HAP-1 (cell line): ENCODE measurements around the gene AGAP4.
"Not testable (repeated sequence)": the region's sequence is repeated elsewhere in the genome, so short reads cannot be mapped to it uniquely, and the experiment has no call there.

Experiments
- DNase-seq, 2 experiments: peaks; one replicate each; pipeline ENCODE4 v3.0.0-alpha.2; 2016 to 2020; ENCODE audit warnings: low spot score in 2 of 2
- H3K27me3 ChIP-seq: fragments of 250-450 bp; sonication (Bioruptor Pico); 2 replicates; pipeline ENCODE4 v1.5.1; 2020; ENCODE audit warnings: low read depth, mild to moderate bottlenecking, moderate library complexity
- H3K36me3 ChIP-seq: fragments of 250-450 bp; sonication (Bioruptor Pico); replicated peaks from 2 replicates; pipeline ENCODE4 v1.5.1; 2020; ENCODE audit warnings: mild to moderate bottlenecking
- H3K4me1 ChIP-seq: fragments of 250-450 bp; sonication (Bioruptor Pico); 2 replicates; pipeline ENCODE4 v1.5.1; 2020; ENCODE audit warnings: mild to moderate bottlenecking
- H3K4me3 ChIP-seq: fragments of 250-450 bp; sonication (Bioruptor Pico); 2 replicates; pipeline ENCODE4 v1.5.1; 2020; ENCODE audit warnings: mild to moderate bottlenecking, moderate library complexity
- H3K9me3 ChIP-seq: fragments of 250-450 bp; sonication (Bioruptor Pico); 2 replicates; pipeline ENCODE4 v1.5.1; 2020; ENCODE audit warnings: mild to moderate bottlenecking, moderate library complexity
- in situ Hi-C: fragments of 300-500 bp; cut with MboI; formaldehyde crosslinking; loops from 3 replicates; pipeline ENCODE4 v1.14.3; 2020; ENCODE audit warnings: low sequenced_read_pairs, inconsistent platforms, mixed read lengths

AGAP4 gene

DNA sequence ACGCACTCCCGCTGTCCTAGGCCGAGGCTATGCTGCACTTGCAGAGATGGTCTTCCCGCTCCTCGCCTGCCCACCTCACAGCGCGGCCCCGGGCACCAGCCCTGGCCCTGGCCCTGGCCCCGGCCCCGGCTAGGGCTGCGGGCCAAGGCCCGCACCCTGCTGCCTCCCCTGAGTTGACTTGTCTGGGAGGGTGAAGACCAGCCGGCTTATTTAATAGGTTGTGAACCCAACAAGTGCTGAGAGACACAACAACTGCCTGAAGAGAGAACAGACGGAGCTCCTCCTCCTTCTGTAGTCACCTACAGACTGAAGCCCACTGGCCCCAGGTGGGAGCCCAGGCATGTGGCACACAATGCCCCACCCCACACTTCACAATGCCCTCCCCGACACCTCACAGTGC is at the start of gene AGAP4:
Gene AGAP4 (minus strand): TSS at position 101 of the 400 bp plus-strand sequence. CDS start 153 bp downstream, outside the sequence.
- in situ Hi-C loops, H3K9me3 ChIP-seq, H3K4me1 ChIP-seq, H3K36me3 ChIP-seq, H3K4me3 ChIP-seq, DNase-seq, H3K27me3 ChIP-seq: not testable (repeated sequence)

- H3K4me1 ChIP-seq, in situ Hi-C loops, H3K4me3 ChIP-seq, H3K27me3 ChIP-seq, H3K9me3 ChIP-seq, H3K36me3 ChIP-seq, DNase-seq: not testable (repeated sequence)
These were observed 43.4 kb upstream of the AGAP4 start for GRCh38 chr10:45890721-45891120.

DNA sequence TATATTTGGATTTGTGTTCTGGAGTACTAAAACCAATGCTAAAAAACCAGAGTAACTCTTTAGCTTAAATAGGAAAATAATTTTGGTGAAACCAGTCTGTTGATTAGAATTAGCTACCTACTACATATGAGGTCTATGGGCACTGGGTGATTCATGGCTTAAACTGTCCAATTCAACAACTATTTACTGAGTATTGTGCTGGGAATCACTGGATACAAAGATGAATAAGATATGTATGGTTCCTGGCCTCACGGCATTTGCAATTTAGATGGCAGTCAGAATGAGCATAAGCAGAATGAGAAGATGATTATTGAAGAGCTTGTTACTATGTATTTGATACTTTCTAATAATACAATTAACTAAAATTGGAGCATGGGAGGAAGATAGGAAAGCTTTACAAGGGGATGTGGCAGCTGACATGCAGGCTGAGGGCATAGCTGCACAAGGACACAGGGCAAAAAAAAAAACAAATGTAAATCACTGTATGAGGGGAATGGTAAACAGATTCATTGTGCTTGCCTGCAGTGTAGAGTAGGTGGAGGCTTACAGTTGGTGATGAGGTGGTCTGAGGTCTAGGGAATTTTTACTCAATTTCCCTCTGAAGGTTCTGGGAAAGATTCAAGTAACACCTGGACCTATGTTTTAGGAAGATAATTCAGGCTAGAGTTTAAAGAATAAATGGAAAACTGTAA is 42.4 kb upstream of the AGAP4 start:
- H3K36me3 ChIP-seq, in situ Hi-C loops, H3K4me3 ChIP-seq, H3K4me1 ChIP-seq, DNase-seq, H3K27me3 ChIP-seq, H3K9me3 ChIP-seq: not testable (repeated sequence)

DNA sequence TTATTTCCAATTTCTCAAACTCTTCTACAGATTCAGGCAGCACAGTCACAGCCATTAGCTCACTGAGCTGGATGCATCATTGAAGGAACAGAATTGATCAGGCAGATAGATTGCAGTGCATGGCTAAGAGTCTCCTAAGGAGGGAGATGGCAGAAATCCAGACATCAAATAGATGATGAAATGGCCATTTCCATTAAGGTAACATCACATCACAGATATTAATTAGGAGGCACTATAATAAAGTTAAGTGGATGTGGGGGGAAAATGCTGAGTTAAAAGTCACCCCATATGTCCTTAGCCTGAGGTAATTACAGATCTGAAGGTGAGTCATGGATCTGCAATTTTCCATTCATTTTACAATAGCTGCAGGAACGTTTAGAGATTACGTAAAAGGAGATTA is 35.6 kb upstream of the AGAP4 start:
- H3K4me3 ChIP-seq, H3K9me3 ChIP-seq, H3K36me3 ChIP-seq, H3K27me3 ChIP-seq, DNase-seq, in situ Hi-C loops, H3K4me1 ChIP-seq: not testable (repeated sequence)

- H3K9me3 ChIP-seq, DNase-seq, in situ Hi-C loops, H3K36me3 ChIP-seq, H3K4me1 ChIP-seq, H3K4me3 ChIP-seq, H3K27me3 ChIP-seq: not testable (repeated sequence)
These were observed 18.1 kb upstream of the AGAP4 start for GRCh38 chr10:45865404-45865803.

DNA sequence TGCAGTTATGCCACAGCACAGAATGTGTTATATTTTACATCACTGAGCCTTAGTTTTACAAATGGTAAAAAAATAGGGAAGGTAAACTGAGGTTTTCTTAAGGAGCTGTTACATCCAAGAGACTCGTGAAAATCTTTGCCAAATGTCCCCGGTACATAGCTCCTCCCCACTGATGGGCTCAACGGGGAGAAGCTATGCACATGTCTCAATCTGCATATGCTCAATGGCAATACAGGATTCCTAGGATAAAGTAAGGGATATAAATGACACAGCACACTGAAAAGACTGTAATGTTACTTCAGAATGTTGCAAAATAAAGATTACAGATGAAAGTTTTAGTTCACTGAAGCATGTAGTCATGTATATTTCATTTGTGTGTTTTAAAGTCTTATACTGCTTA is 17.0 kb upstream of the AGAP4 start:
- H3K36me3 ChIP-seq, DNase-seq, H3K27me3 ChIP-seq, in situ Hi-C loops, H3K4me1 ChIP-seq, H3K4me3 ChIP-seq, H3K9me3 ChIP-seq: not testable (repeated sequence)

DNA sequence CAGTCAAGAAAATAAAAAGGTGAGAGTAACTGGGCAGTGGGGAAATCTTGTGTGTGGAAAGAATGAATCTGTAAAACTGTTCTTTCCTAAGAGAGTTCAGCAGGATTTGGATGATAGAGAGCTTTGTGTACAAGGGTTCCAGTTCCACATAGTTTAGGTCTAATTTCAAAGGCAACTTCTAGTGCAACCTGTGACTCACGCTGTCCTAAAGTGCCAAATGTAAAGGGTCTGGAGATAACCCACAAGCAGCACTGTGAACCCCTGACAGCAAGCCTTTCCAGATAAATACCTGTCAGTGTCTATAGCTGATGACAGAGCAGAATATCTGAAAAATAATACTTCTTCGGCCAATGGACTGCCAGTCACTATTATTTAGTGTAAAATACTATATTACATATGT is 16.3 kb upstream of the AGAP4 start:
- H3K4me1 ChIP-seq, H3K36me3 ChIP-seq, H3K4me3 ChIP-seq, H3K27me3 ChIP-seq, DNase-seq, in situ Hi-C loops, H3K9me3 ChIP-seq: not testable (repeated sequence)

- in situ Hi-C loops, H3K27me3 ChIP-seq, DNase-seq, H3K4me1 ChIP-seq, H3K9me3 ChIP-seq, H3K36me3 ChIP-seq, H3K4me3 ChIP-seq: not testable (repeated sequence)
These were observed 10.6 kb upstream of the AGAP4 start for GRCh38 chr10:45857931-45858330.

DNA sequence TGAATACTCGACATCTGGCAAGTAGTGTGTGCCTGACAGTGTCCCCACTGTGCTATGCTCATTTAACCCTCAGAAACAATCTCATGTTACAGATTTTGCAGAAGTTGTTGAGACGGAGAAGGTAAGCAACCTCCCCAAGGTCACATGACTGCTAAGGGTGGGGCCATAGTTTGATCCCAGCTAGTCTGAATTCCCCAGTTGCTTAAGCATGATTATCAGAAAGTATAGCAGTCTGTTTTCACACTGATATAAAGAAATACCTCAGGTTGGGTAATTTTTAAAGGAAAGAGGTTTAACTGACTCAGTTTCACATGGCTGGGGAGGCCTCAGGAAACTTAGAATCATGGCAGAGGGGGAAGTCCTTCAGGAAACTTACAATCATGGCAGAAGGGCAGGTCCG is 1.2 kb upstream of the AGAP4 start:
- H3K27me3 ChIP-seq, DNase-seq, in situ Hi-C loops, H3K4me1 ChIP-seq, H3K4me3 ChIP-seq, H3K9me3 ChIP-seq, H3K36me3 ChIP-seq: not testable (repeated sequence)

- not testable (repeated sequence) for H3K9me3 ChIP-seq, DNase-seq, H3K4me3 ChIP-seq, H3K27me3 ChIP-seq, H3K4me1 ChIP-seq, H3K36me3 ChIP-seq
- in situ Hi-C loops, result loop anchor here (25.0 kb wide), 1 partner anchor 414 kb away; no protein-coding TSS in a partner anchor
These were observed 24.4 kb downstream of the AGAP4 start for GRCh38 chr10:45822918-45823317.

GRCh38 chr10:45820107-45820830 is 27.0 kb downstream of the AGAP4 start:
- not testable (repeated sequence) for H3K9me3 ChIP-seq, H3K36me3 ChIP-seq, H3K27me3 ChIP-seq, DNase-seq, H3K4me3 ChIP-seq, H3K4me1 ChIP-seq
- in situ Hi-C loops, result loop anchor here (25.0 kb wide), 1 partner anchor 417 kb away; no protein-coding TSS in a partner anchor

DNA sequence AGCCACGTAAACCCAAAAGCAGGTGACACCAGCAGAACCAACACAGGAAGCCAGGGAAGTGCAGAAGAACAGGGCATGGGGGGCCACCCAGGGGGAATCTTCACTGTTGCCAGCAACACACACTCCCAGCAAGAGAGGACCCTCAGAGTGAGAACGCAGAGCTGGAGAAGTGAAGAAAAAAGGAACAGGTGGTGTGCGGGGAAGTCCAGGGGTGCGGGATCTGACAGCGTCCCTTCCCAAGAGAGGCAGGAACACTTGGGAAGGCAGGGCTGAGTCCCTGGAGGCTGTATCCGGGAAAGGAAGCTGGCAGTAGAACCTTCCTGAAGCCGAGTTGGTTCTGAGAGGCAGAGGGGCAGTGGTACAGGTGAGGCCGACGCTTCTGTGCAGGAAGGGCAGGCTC is 27.7 kb downstream of the AGAP4 start:
- no peaks in the 10 kb centered on the region for H3K9me3 ChIP-seq
- H3K36me3 ChIP-seq, result no peaks in the 10 kb centered on the region
- no peak for DNase-seq
- H3K4me3 ChIP-seq, result no peak overlapping the region
- no peaks in the 10 kb centered on the region for H3K4me1 ChIP-seq
- in situ Hi-C loops, result loop anchor here (25.0 kb wide), 1 partner anchor 418 kb away; no protein-coding TSS in a partner anchor
- H3K27me3 ChIP-seq, result no peaks in the 10 kb centered on the region

DNA sequence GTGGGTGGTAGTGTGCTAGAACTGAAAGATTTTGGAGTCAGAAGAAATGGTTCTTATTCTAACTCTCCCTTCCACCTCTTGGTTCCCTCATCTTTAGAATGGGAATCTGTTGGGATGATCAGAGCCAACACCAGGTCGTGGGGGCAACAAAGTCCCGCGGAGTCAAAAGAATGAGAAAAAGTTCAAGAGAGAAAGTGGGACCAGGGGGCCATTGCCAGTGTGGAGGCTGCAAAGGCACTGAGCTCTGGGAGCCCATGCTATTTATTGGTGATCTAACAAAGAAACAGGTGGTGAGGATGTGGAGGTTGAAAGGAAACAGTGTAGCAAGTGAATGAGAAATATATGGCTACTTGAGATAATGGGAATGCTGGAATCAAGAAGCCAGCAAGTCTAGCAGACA is 29.4 kb downstream of the AGAP4 start:
- Histone ChIP-seq H3K27me3 (no peaks in the 10 kb centered on the region), H3K9me3 (no peaks in the 10 kb centered on the region), H3K4me1 (no peaks in the 10 kb centered on the region), H3K36me3 (no peaks in the 10 kb centered on the region), H3K4me3 (no peak overlapping the region)
- in situ Hi-C loops, result loop anchor here (25.0 kb wide), 1 partner anchor 419 kb away; no protein-coding TSS in a partner anchor
- no peak for DNase-seq

DNA sequence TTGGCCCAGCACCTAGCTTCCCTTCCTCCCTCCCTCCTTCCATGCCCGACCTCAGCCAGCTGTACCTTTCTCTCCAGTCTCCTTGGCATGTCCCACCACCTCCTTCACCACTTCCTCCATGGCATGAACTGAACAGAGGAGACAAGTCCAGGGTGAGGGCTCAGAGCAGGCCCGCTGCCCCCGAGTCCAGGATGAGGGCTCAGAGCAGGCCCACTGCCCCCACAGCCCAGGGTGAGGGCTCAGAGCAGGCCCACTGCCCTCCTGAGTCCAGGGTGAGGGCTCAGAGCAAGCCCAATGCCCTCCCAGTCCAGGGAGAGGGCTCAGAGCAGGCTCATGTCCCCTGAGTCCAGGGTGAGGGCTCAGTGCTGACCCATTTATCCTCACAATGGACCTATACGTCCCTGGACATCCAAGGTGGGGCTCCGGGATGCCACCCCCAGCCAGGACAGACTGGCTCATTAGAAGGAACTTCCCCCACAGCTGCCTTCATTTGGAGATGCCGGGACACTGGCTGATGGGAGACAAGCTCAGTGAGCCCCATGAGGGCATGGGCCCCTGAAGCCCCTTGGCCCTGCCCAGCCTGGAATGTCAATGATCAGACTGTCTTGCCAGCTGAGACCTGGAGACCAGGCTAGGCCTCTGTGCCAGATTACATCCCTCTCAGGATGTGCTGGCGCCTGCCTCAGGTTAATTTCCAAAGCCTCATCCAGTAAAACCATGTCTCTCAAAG is 30.0 kb downstream of the AGAP4 start:
- Histone ChIP-seq H3K27me3 (no peaks in the 10 kb centered on the region), H3K4me3 (no peak overlapping the region), H3K4me1 (no peaks in the 10 kb centered on the region), H3K36me3 (no peaks in the 10 kb centered on the region), H3K9me3 (no peaks in the 10 kb centered on the region)
- in situ Hi-C loops, result loop anchor here (25.0 kb wide), 1 partner anchor 420 kb away; no protein-coding TSS in a partner anchor
- no peak for DNase-seq
